HepG2 (cell line): ENCODE measurements around the gene MAN1A2. TPM values are rescaled to one million over a fixed set of nuclear protein-coding genes. Genes with fewer than 3 reads are reported as not detected.

ENCODE experiments used
- ATAC-seq: fragments of 200-7000 bp; cut with Tn5 transposase; 3 replicates; pipeline ENCODE4 v1.9.1; 2020; ENCODE audit warnings: mild to moderate bottlenecking, moderate library complexity
- BruUV-seq: library from RNA; stranded (reverse); fragments of 400-500 nt; replicated peaks from 2 replicates; lab custom pipeline; 2021; lab: Mats Ljungman, UMichigan
- CTCF ChIA-PET: fragments of 300-600 bp; formaldehyde crosslinking; extraction: SDS; loops from one replicate; lab custom pipeline; 2021; ENCODE audit warnings: low total read pairs, inconsistent platforms, low intra/inter-chr PET ratio; lab: Yijun Ruan, JAX
- POLR2A ChIA-PET: fragments of 350-600 bp; sonication (Branson Sonifier 250); formaldehyde crosslinking; loops from one replicate; lab custom pipeline; 2020; ENCODE audit warnings: antibody characterized with exemption, inconsistent platforms; lab: Yijun Ruan, JAX
- DNase-seq: peaks from one replicate; pipeline ENCODE4 v3.0.0-alpha.2; 2015; ENCODE audit warnings: low spot score
- FAIRE-seq: peaks from 3 replicates; lab custom pipeline; 2011; peaks lifted over from hg19 to GRCh38; lab: Jason Lieb, UNC
- H2AFZ ChIP-seq: one replicate; pipeline ENCODE4 v1.6.1; 2011; ENCODE audit warnings: low read length, inconsistent platforms
- H3K27ac ChIP-seq: fragments of 300-600 bp; 3 replicates; pipeline ENCODE4 v1.8.0; 2011; ENCODE audit warnings: mixed run types, mild to moderate bottlenecking, mixed read lengths, low read length, inconsistent platforms; ENCODE audit not compliant: insufficient read depth; ENCODE audit errors: extremely low read length
- H3K27me3 ChIP-seq, 2 experiments: fragments of 200-600 bp in 1 of 2; 2 replicates in 1 of 2; 3 replicates in 1 of 2; pipeline versions ENCODE4 v1.6.0 to v1.8.0; 2011; ENCODE audit warnings: low read length in 2 of 2, mild to moderate bottlenecking in 2 of 2, moderate library complexity in 2 of 2, inconsistent platforms in 1 of 2; ENCODE audit not compliant: insufficient read depth in 2 of 2, control insufficient read depth in 1 of 2
- H3K36me3 ChIP-seq, 2 experiments: fragments of 200-600 bp in 1 of 2; replicated peaks in 1 of 2; 2 replicates in 1 of 2; 3 replicates in 1 of 2; pipeline versions ENCODE4 v1.5.1 to v1.8.0; 2011; ENCODE audit warnings: low read length in 2 of 2, inconsistent platforms in 1 of 2; ENCODE audit not compliant: insufficient read depth in 2 of 2, control insufficient read depth in 1 of 2
- H3K4me1 ChIP-seq: 2 replicates; pipeline ENCODE4 v1.5.1; 2012; ENCODE audit warnings: low read length, inconsistent platforms; ENCODE audit not compliant: insufficient read depth
- H3K4me2 ChIP-seq: 2 replicates; pipeline ENCODE4 v1.6.0; 2011; ENCODE audit warnings: low read depth, low read length, inconsistent platforms
- H3K4me3 ChIP-seq, 3 experiments: fragments of 200-600 bp in 1 of 3; sonication (generic), shearing (Covaris generic) in 1 of 3; replicated peaks in 1 of 3; 2 replicates each; pipeline ENCODE4 v1.5.1; 2011 to 2016; ENCODE audit warnings: low read length in 3 of 3, inconsistent platforms in 2 of 3, low read depth in 2 of 3, mild to moderate bottlenecking in 2 of 3, control low read depth in 1 of 3, mixed read lengths in 1 of 3; ENCODE audit not compliant: insufficient read depth in 1 of 3
- H3K79me2 ChIP-seq: one replicate; pipeline ENCODE4 v1.6.1; 2011; ENCODE audit warnings: low read length, inconsistent platforms; ENCODE audit not compliant: insufficient read depth
- H3K9ac ChIP-seq: 2 replicates; pipeline ENCODE4 v1.6.0; 2011; ENCODE audit warnings: mild to moderate bottlenecking, low read depth, low read length, inconsistent platforms; ENCODE audit not compliant: insufficient read depth
- H3K9me3 ChIP-seq: 2 replicates; pipeline ENCODE4 v1.5.1; 2012; ENCODE audit warnings: mild to moderate bottlenecking, low read length
- H4K20me1 ChIP-seq: 2 replicates; pipeline ENCODE4 v1.6.0; 2011; ENCODE audit warnings: inconsistent platforms, mild to moderate bottlenecking, low read length, moderate library complexity; ENCODE audit not compliant: insufficient read depth
- ATAD3A ChIP-seq: sonication (generic); formaldehyde crosslinking; IDR thresholded peaks from 2 replicates; pipeline ENCODE4 v1.4.0; 2020; ENCODE audit warnings: missing genetic modification reagents
- GATAD2A ChIP-seq: IDR thresholded peaks from 2 replicates; pipeline ENCODE4 v1.6.1; 2016
- HDAC6 ChIP-seq: fragments of 200-600 bp; sonication (generic); IDR thresholded peaks from 2 replicates; pipeline ENCODE4 v1.7.0; 2017; ENCODE audit warnings: mild to moderate bottlenecking, antibody characterized with exemption, low read length, low read depth
- HOXA7 ChIP-seq: sonication (generic); formaldehyde crosslinking; IDR thresholded peaks from 2 replicates; pipeline ENCODE4 v1.8.1; 2022; ENCODE audit warnings: mild to moderate bottlenecking, missing genetic modification reagents, moderate library complexity
- IRX3 ChIP-seq: sonication (generic); formaldehyde crosslinking; IDR thresholded peaks from 2 replicates; pipeline ENCODE4 v1.8.1; 2023; ENCODE audit warnings: mild to moderate bottlenecking, low read depth, missing genetic modification reagents, borderline replicate concordance
- KLF13 ChIP-seq: sonication (generic); formaldehyde crosslinking; IDR thresholded peaks from 2 replicates; pipeline ENCODE4 v1.4.0; 2020; ENCODE audit warnings: mild to moderate bottlenecking, missing genetic modification reagents
- KLF15 ChIP-seq: sonication (generic); formaldehyde crosslinking; IDR thresholded peaks from 2 replicates; pipeline ENCODE4 v1.8.1; 2023; ENCODE audit warnings: borderline replicate concordance, mild to moderate bottlenecking, inconsistent platforms, missing genetic modification reagents, mixed read lengths
- MAF1 ChIP-seq: sonication (generic); formaldehyde crosslinking; IDR thresholded peaks from 2 replicates; pipeline ENCODE4 v1.5.0; 2020; ENCODE audit warnings: missing genetic modification reagents, borderline replicate concordance
- MAFG ChIP-seq: sonication (generic); formaldehyde crosslinking; IDR thresholded peaks from 2 replicates; pipeline ENCODE4 v1.5.1; 2020; ENCODE audit warnings: mild to moderate bottlenecking, missing genetic modification reagents
- TCF7 ChIP-seq: sonication (generic); IDR thresholded peaks from 2 replicates; pipeline ENCODE4 v1.6.1; 2016; ENCODE audit warnings: antibody characterized with exemption, low read depth
- XBP1 ChIP-seq: sonication (generic); formaldehyde crosslinking; IDR thresholded peaks from 2 replicates; pipeline ENCODE4 v1.5.0; 2020; ENCODE audit warnings: missing genetic modification reagents
- ZMYM2 ChIP-seq: sonication (generic); formaldehyde crosslinking; IDR thresholded peaks from 2 replicates; pipeline ENCODE4 v1.8.0; 2022; ENCODE audit warnings: mild to moderate bottlenecking, missing genetic modification reagents
- ZNF205 ChIP-seq: IDR thresholded peaks from 2 replicates; pipeline ENCODE4 v1.6.1; 2018; ENCODE audit warnings: missing biosample characterization, missing genetic modification reagents
- ZNF235 ChIP-seq: sonication (generic); formaldehyde crosslinking; IDR thresholded peaks from 2 replicates; pipeline ENCODE4 v1.8.1; 2023; ENCODE audit warnings: mild to moderate bottlenecking, missing genetic modification reagents, borderline replicate concordance
- ZNF350 ChIP-seq: sonication (generic); formaldehyde crosslinking; IDR thresholded peaks from 2 replicates; pipeline ENCODE4 v1.4.0; 2020; ENCODE audit warnings: mild to moderate bottlenecking, low read depth, missing genetic modification reagents, borderline replicate concordance
- ZNF580 ChIP-seq: IDR thresholded peaks from 2 replicates; pipeline ENCODE4 v1.6.1; 2016; ENCODE audit warnings: low read depth, borderline replicate concordance
- WGBS: methylation state at CpG from one replicate; pipeline ENCODE4 v1.1.6; 2017; ENCODE audit warnings: low lambda C conversion rate; 5-methylcytosine and 5-hydroxymethylcytosine counted together
- in situ Hi-C: cut with HindIII; loops from 2 replicates; pipeline ENCODE4 v1.10.0; 2017; ENCODE audit warnings: low pct_unique_long_range_greater_than_20kb; ENCODE audit not compliant: extremely low pct_ligation_motif_present
- intact Hi-C: fragments of 100-400 bp; cut with micrococcal nuclease; formaldehyde crosslinking; loops from one replicate; pipeline ENCODE4 v1.10.0; 2022; ENCODE audit not compliant: unreplicated experiment
- polyA plus RNA-seq, 8 experiments: library from polyadenylated mRNA; depleted of rRNA in 3 of 8; stranded (reverse) in 7 of 8; unstranded in 1 of 8; fragments of >200 nt; fragmentation: Illumina TruSeq in 4 of 8; extraction: Trizol in 4 of 8; gene quantifications; 2 replicates each; pipeline versions ENCODE4 v1.2.1 to v1.2.3, GENCODE V29; 2011 to 2016; ENCODE audit warnings: low read depth in 4 of 8, missing spikeins in 1 of 8, mixed read lengths in 1 of 8; ENCODE audit not compliant: insufficient read depth in 1 of 8
- total RNA-seq, 5 experiments: library from RNA; depleted of rRNA; stranded (reverse); fragments of >200 nt; fragmentation: Illumina TruSeq; extraction: Trizol; gene quantifications; 2 replicates each; pipeline ENCODE4 v1.2.3, GENCODE V29; 2016; ENCODE audit warnings: low read depth in 1 of 5
- TF ChIP-seq, protein P1 (sequence below): sonication (generic); formaldehyde crosslinking; IDR thresholded peaks from 2 replicates; pipeline ENCODE4 v1.5.1; 2020; ENCODE audit warnings: mild to moderate bottlenecking, missing genetic modification reagents, borderline replicate concordance
- TF ChIP-seq, protein P2 (sequence below): sonication (generic); formaldehyde crosslinking; IDR thresholded peaks from 2 replicates; pipeline ENCODE4 v1.4.0; 2020; ENCODE audit warnings: missing genetic modification reagents
- TF ChIP-seq, protein P3 (sequence below): IDR thresholded peaks from 2 replicates; pipeline ENCODE4 v1.6.1; 2016; ENCODE audit warnings: missing genetic modification reagents, missing compliant biosample characterization
- TF ChIP-seq, protein P4 (sequence below): sonication (generic); formaldehyde crosslinking; IDR thresholded peaks from 2 replicates; pipeline ENCODE4 v1.4.0; 2020; ENCODE audit warnings: missing genetic modification reagents

Gene MAN1A2
- total and polyA plus RNA-seq, 2 of the 13 experiments (the other 11 are each of a cell fraction or from before 2014, with no cell fraction given) = 8.0 to 19.9 TPM

- TF ChIP-seq, protein P1, sequence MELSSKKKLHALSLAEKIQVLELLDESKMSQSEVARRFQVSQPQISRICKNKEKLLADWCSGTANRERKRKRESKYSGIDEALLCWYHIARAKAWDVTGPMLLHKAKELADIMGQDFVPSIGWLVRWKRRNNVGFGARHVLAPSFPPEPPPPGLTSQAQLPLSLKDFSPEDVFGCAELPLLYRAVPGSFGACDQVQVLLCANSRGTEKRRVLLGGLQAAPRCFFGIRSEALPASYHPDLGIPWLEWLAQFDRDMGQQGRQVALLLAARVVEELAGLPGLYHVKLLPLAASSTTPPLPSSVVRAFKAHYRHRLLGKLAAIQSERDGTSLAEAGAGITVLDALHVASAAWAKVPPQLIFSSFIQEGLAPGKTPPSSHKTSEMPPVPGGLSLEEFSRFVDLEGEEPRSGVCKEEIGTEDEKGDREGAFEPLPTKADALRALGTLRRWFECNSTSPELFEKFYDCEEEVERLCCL (CRISPR knock-in tag) = no peak
- TF ChIP-seq GATAD2A (CRISPR knock-in tag) (no peak), ATAD3A (no peak), MAF1 (CRISPR knock-in tag) (no peak), TCF7 (no peak)
Measured at GRCh38 chr1:117570988-117571409, 203.8 kb downstream of the MAN1A2 start (continued).

GRCh38 chr1:117571496-117571895 is 204.2 kb downstream of the MAN1A2 start:
- H3K4me3 ChIP-seq = no peak overlapping the region
- intact Hi-C loops = no loop called here
- DNase-seq (no peak), ATAC-seq (no peak), FAIRE-seq (no peak)
- H3K27me3 ChIP-seq = peaks cover 0 to 1% of the 10 kb centered on the region in 2 experiments; a peak in 1 of 5 replicates
- ChIA-PET CTCF (no interaction called here), POLR2A (no interaction called here)
- no peak overlapping the region for H3K9ac ChIP-seq
- H4K20me1 ChIP-seq = no peaks in the 10 kb centered on the region
- no peaks in the 10 kb centered on the region for H3K9me3 ChIP-seq
- H3K4me2 ChIP-seq = no peak overlapping the region
- WGBS = 25% methylated on average over 5 of the region's 5 CpGs
- H3K36me3 ChIP-seq = no peaks in the 10 kb centered on the region
- H3K27ac ChIP-seq = no peak overlapping the region
- H2AFZ ChIP-seq = no peak overlapping the region
- in situ Hi-C loops = no loop called here
- no peaks in the 10 kb centered on the region for H3K79me2 ChIP-seq
- BruUV-seq = no TSS peak
- peaks cover 28% of the 10 kb centered on the region for H3K4me1 ChIP-seq
- TF ChIP-seq IRX3 (CRISPR knock-in tag) (no peak), KLF15 (no peak), XBP1 (no peak), HDAC6 (no peak), ZNF580 (CRISPR knock-in tag) (no peak), ZMYM2 (no peak), ZNF235 (CRISPR knock-in tag) (no peak), ZNF205 (CRISPR knock-in tag) (no peak), MAFG (CRISPR knock-in tag) (no peak), KLF13 (CRISPR knock-in tag) (no peak), HOXA7 (CRISPR knock-in tag) (no peak), ZNF350 (CRISPR knock-in tag) (no peak)
- TF ChIP-seq, protein P2, sequence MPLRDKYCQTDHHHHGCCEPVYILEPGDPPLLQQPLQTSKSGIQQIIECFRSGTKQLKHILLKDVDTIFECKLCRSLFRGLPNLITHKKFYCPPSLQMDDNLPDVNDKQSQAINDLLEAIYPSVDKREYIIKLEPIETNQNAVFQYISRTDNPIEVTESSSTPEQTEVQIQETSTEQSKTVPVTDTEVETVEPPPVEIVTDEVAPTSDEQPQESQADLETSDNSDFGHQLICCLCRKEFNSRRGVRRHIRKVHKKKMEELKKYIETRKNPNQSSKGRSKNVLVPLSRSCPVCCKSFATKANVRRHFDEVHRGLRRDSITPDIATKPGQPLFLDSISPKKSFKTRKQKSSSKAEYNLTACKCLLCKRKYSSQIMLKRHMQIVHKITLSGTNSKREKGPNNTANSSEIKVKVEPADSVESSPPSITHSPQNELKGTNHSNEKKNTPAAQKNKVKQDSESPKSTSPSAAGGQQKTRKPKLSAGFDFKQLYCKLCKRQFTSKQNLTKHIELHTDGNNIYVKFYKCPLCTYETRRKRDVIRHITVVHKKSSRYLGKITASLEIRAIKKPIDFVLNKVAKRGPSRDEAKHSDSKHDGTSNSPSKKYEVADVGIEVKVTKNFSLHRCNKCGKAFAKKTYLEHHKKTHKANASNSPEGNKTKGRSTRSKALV (CRISPR knock-in tag) = no peak
- TF ChIP-seq, protein P3, sequence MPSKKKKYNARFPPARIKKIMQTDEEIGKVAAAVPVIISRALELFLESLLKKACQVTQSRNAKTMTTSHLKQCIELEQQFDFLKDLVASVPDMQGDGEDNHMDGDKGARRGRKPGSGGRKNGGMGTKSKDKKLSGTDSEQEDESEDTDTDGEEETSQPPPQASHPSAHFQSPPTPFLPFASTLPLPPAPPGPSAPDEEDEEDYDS (CRISPR knock-in tag) = no peak
- TF ChIP-seq, protein P4, sequence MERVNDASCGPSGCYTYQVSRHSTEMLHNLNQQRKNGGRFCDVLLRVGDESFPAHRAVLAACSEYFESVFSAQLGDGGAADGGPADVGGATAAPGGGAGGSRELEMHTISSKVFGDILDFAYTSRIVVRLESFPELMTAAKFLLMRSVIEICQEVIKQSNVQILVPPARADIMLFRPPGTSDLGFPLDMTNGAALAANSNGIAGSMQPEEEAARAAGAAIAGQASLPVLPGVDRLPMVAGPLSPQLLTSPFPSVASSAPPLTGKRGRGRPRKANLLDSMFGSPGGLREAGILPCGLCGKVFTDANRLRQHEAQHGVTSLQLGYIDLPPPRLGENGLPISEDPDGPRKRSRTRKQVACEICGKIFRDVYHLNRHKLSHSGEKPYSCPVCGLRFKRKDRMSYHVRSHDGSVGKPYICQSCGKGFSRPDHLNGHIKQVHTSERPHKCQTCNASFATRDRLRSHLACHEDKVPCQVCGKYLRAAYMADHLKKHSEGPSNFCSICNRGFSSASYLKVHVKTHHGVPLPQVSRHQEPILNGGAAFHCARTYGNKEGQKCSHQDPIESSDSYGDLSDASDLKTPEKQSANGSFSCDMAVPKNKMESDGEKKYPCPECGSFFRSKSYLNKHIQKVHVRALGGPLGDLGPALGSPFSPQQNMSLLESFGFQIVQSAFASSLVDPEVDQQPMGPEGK (CRISPR knock-in tag) = no peak
